ENCODE measurements around the gene FOLR3.

The FOLR3 gene

GRCh38 chr11:72122607-72123006 is 12.9 kb upstream of the FOLR3 start:
- TF ChIP-seq EGR1 (IDR thresholded peaks at IDR 0.05) (no peak), RAD21 (IDR thresholded peaks at IDR 0.05; ENCODE audit: low read depth) (no peak), USF1 (IDR thresholded peaks at IDR 0.05) (no peak), CEBPB (IDR thresholded peaks at IDR 0.05) (no peak), NFIC (IDR thresholded peaks at IDR 0.05) (no peak), CREB1 (IDR thresholded peaks at IDR 0.05; ENCODE audit: low read depth) (no peak), YY1 (IDR thresholded peaks at IDR 0.05; ENCODE audit: low read depth) (no peak), FOXM1 (IDR thresholded peaks at IDR 0.05; ENCODE audit: borderline replicate concordance, low read depth) (no peak), MAX (IDR thresholded peaks at IDR 0.05) (no peak)

- TF ChIP-seq REST (IDR thresholded peaks at IDR 0.05; ENCODE audit: low read depth), result no peak
- no peak for TF ChIP-seq CEBPB (IDR thresholded peaks at IDR 0.05)
- no peak for TF ChIP-seq TCF12 (IDR thresholded peaks at IDR 0.05; ENCODE audit: low read depth)
- no peak for TF ChIP-seq TEAD4 (IDR thresholded peaks at IDR 0.05)
- TF ChIP-seq MAX (IDR thresholded peaks at IDR 0.05), result no peak
- TF ChIP-seq CREB1 (IDR thresholded peaks at IDR 0.05; ENCODE audit: low read depth), result no peak
These were observed 12.3 kb upstream of the FOLR3 start for GRCh38 chr11:72123117-72123653.

GRCh38 chr11:72124046-72124445 is 11.5 kb upstream of the FOLR3 start:
- TF ChIP-seq MAX (IDR thresholded peaks at IDR 0.05), result no peak
- no peak for TF ChIP-seq EP300 (IDR thresholded peaks at IDR 0.05; ENCODE audit: borderline replicate concordance)
- TF ChIP-seq EGR1 (IDR thresholded peaks at IDR 0.05), result no peak
- TF ChIP-seq USF1 (IDR thresholded peaks at IDR 0.05), result no peak
- TF ChIP-seq TCF12 (IDR thresholded peaks at IDR 0.05; ENCODE audit: low read depth), result no peak
- TF ChIP-seq CREB1 (IDR thresholded peaks at IDR 0.05; ENCODE audit: low read depth), result no peak
- no peak for TF ChIP-seq RAD21 (IDR thresholded peaks at IDR 0.05; ENCODE audit: low read depth)
- TF ChIP-seq TAF1 (IDR thresholded peaks at IDR 0.05; ENCODE audit: low read depth), result no peak
- TF ChIP-seq CEBPB (IDR thresholded peaks at IDR 0.05), result no peak
- TF ChIP-seq NFIC (IDR thresholded peaks at IDR 0.05), result no peak
- no peak for TF ChIP-seq REST (IDR thresholded peaks at IDR 0.05; ENCODE audit: low read depth)
- no peak for TF ChIP-seq ZBTB7A (IDR thresholded peaks at IDR 0.05; ENCODE audit: low read depth)

GRCh38 chr11:72125956-72126355 is 9.6 kb upstream of the FOLR3 start:
- no peak for TF ChIP-seq MAX (IDR thresholded peaks at IDR 0.05)
- TF ChIP-seq YY1 (IDR thresholded peaks at IDR 0.05; ENCODE audit: low read depth), result no peak
- TF ChIP-seq NFIC (IDR thresholded peaks at IDR 0.05), result no peak
- no peak for TF ChIP-seq EP300 (IDR thresholded peaks at IDR 0.05; ENCODE audit: borderline replicate concordance)
- no peak for TF ChIP-seq USF1 (IDR thresholded peaks at IDR 0.05)
- TF ChIP-seq RAD21 (IDR thresholded peaks at IDR 0.05; ENCODE audit: low read depth), result no peak
- no peak for TF ChIP-seq ZBTB7A (IDR thresholded peaks at IDR 0.05; ENCODE audit: low read depth)
- TF ChIP-seq CEBPB (IDR thresholded peaks at IDR 0.05), result no peak
- no peak for TF ChIP-seq TEAD4 (IDR thresholded peaks at IDR 0.05)
- no peak for TF ChIP-seq TCF12 (IDR thresholded peaks at IDR 0.05; ENCODE audit: low read depth)
- no peak for TF ChIP-seq TAF1 (IDR thresholded peaks at IDR 0.05; ENCODE audit: low read depth)
- no peak for TF ChIP-seq REST (IDR thresholded peaks at IDR 0.05; ENCODE audit: low read depth)
- TF ChIP-seq CREB1 (IDR thresholded peaks at IDR 0.05; ENCODE audit: low read depth), result no peak
- no peak for TF ChIP-seq EGR1 (IDR thresholded peaks at IDR 0.05)
- no peak for TF ChIP-seq FOXM1 (IDR thresholded peaks at IDR 0.05; ENCODE audit: borderline replicate concordance, low read depth)

All from Ishikawa (cell line).